ENCODE measurements around the gene TMEM209.

Gene TMEM209

DNA sequence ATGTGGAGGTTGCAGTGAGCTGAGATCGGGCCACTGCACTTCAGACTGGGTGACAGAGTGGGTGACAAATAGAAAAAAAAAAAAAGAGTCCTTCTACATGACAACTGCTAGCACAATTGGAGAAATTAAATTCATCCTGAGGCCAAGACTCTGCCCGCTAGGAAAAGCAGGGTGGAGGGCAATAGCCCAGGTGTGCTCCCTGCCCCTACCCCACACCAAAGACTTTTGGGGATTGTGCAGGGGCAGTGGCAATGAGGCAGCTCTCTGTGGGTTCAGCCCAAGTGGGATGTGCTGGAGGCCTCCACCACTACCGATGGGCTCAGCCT lies 61.3 kb downstream of the TMEM209 start:
- DNase-seq (ENCODE audit: low read depth): no peak

DNA sequence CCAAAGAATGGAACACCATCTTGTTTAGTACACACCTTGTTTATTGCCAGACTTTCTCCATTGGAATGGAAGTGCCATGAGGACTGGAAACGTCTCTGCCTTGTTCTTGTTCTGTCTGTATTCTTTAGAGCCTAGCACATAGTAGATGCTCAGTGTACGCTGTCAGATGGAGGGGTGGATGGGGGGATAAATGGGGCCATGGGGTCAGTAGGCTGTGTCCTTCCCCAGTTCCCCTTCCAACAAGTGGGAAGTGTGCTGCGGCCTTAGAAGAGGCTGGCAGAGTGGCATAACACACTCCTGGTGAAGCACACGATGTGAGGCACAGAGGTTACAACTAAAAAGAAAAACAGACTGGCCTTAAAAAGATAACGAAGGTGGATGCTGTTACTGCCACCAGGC lies 61.9 kb downstream of the TMEM209 start:
- DNase-seq (ENCODE audit: low read depth): no peak

DNA sequence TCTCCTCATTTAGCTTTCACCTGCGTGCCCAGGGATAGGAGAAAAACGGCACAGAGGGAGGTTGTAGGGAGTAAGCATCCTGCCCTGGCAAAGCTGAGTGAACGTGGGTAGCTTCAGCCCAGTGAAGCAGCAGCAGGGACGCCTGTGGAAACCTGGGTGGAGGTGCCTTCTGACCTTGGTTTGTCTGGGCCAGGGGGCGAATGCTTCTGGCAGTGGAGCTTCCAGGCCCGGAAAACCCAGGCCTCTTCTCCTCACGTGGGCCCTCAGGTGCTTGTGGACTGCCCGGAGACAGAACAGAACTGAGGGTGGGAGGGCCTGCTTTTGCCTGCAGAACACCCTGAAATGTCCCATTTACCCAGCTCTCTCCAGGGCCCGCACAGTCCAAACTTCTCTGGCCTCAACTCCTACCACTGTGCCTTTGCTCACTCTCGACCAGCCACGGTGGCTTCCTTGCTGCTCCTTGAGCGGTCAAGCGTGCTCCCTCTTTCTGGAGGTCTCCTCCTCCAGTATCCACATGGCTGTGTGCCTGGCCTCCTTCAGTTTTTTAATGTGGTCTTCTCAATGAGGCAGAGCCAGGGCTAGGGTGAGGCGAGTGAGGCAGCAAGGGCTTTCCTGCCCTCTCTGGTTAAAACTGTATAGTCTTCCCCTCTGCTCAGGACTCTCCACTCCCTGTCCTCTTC lies 62.4 kb downstream of the TMEM209 start:
- DNase-seq (ENCODE audit: low read depth): no peak

- no peak for DNase-seq (ENCODE audit: low read depth)
Observed at GRCh38 chr7:130141884-130142653, 63.1 kb downstream of the TMEM209 start.

DNA sequence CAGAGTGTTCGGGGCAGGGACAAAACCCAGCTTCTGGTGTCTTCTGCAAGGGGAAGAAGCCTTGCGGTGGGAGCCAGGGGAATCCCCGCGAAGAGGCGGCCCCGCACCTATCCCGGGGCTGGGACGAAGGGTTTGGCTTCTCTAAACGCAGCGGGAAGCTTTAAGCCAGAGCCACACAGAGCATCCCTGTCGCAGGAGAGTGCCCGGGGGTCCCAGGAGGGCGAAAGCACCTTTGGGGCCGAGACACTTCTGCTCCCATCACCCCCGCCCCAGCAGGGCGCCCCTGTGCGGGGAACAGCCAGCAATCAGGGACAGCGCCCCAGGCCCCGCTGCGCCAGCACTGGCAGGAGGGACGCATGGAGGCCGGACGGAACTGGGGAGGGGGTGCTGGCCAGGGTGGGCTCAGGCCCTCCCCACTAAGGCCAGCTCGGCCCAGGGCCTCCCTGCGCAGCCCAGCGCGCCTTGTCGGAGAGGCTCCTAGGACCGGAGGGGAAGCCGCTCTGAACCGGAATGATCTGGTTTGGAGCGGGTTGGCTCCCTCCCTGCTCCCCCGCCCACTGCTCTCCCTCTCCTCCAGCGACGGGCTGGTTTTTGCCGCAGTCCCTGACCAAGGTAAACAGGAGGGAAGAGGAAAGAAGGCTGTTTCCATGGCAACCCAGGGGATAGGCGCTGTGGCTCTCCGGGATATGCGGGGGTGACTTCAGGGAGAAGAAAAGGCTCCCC lies 63.9 kb downstream of the TMEM209 start:
- DNase-seq (ENCODE audit: low read depth): no peak

GRCh38 chr7:130140551-130141160 lies 64.5 kb downstream of the TMEM209 start:
- DNase-seq (ENCODE audit: low read depth): no peak

GRCh38 chr7:130139193-130139960 lies 65.8 kb downstream of the TMEM209 start:
- no peak for DNase-seq (ENCODE audit: low read depth)

GRCh38 chr7:130137207-130137606 lies 68.0 kb downstream of the TMEM209 start:
- no peak for DNase-seq (ENCODE audit: low read depth)

GRCh38 chr7:130136579-130137167 lies 68.5 kb downstream of the TMEM209 start:
- DNase-seq (ENCODE audit: low read depth): no peak

DNA sequence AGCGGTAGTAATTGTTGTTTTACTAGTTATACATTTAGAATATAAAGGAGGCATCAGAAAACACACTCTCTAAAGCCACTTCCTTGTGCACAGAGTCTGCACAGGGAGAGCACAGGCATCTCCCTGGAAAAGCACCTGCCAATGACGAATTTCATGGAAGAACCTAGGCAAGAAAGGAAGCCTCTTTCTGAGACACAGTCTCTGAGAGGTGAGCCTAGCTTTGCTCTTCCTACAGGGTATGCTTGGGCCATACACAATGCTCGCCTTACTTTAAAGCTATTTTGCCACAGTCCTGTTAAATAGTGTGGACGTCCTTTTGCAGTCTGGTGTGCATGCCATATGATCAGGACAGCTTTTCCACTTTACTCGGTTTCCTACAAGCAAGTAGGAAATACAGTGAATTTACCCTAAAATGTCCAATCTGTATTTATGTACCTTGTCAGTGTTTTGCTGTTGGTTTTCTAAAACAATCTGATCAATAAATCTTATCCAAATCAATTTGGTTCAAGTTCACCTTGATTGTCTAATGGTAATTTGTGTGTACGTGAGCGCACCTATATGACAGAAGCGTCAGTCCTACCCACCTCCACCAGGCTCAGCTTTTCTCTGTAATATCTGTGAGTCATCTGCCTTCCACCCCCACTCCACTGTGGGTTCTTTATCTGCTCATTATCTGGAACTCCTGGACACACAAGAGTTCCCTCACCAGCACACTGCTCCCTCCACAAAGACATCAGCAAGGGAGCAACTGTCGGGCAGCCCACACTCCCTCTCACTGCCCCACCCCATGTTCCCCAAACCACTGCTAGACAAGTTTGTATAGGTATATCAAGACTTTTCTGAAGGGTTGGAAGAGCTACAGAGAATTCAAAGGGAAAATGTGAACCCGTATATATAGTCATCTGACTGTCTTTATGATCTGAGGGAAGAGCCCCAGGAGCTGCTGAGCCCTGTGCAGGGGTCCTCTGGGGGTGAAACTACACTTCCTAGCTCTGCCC lies 69.7 kb downstream of the TMEM209 start:
- DNase-seq (ENCODE audit: low read depth): no peak

DNA sequence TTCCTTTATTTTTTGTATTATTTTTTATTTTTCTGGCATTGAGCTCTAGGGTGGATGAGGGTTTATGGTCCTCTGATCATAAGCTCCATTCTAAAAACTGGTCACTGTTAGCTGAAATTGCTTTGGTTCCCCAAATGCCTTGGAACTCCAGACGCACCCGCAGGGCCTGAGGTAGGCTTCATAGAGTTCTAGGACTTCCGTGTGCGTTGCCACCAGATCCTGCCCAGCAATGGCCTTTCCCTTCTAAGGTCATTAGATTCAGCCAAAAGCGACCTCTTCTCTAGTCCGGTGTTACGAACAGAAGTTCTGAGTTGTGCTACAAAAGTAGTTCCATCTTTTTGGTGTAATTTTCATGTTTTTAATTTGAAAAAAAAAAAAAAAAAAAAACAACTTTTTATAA lies 70.5 kb downstream of the TMEM209 start:
- DNase-seq (ENCODE audit: low read depth): no peak

- no peak for DNase-seq (ENCODE audit: low read depth)
Observed at GRCh38 chr7:130134106-130134636, 71.0 kb downstream of the TMEM209 start.

GRCh38 chr7:130133029-130133782 lies 72.0 kb downstream of the TMEM209 start:
- DNase-seq (ENCODE audit: low read depth): no peak

DNA sequence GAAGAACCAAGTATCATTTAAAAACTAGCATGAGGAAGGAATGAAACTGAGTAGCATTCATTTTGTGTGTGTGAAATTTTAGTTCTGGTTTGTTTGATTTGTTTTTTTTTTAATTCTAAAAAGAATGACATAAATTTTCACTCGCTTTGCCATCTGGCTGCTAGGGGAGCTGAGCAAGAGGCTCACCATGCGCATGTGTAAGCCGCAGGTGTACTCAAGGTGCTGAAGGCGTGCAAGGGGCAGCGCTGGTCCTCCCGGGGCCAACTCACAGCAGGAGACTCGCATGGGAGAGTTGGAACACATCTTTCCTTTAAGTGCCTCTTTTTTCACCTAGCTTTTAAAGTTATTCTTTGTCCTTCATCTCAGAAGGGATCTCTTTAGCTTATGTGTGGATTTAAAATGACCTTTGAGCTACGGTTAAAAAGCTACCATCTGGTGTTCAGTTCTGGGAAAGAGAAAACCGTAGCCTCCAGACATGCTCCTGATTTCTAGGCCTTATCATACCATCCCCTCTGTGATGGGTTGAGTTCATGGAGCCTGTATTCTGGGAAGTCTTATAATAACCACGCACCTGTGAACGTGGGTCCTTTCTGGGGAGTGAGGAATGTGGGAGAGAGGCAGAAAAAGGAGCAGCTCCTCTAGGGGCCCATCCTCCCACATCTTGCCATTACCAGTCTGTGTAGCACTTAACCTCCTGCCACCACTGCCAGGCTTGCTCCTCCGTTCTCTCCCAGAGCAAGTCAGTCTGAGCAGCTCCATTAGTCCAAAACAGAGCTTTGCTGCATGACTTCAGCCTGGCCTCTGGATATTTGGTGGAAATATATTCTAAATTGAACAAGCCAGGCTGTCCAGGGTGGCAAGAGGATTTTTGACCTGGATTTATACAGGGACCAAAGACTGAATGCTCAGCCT lies 73.0 kb downstream of the TMEM209 start:
- DNase-seq (ENCODE audit: low read depth): no peak

DNA sequence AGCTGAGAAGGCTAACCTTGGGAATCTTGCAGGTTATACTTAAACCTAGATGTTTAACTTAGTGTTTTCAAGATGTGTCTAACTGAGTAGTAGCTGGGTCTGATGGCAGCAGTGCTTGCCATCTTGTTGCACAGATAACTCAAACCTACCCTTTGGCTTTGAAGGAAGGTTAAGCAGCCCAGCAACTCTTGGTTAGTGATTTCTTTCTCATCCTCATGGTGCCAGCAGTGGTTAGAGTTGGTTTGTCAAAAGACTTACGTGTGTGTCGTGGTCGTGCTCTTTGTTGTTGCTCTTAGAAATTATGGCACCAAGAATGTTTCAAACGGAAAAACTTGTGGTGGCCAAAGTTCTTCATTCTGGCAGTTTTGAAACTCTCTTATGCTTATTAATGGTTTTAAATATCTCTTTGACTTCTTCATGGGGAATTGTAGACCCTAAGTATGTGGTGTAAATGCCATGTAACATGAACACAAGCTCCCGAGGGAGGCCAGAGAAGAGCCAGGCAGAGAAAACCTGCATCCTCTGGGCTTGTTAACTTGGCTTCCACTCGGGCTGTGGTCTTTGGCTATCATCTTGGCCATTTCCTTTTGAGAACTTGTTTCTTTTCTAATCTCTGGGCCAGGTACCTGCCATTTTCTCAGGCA lies 73.9 kb downstream of the TMEM209 start:
- no peak for DNase-seq (ENCODE audit: low read depth)

GRCh38 chr7:130129011-130129411 lies 76.2 kb downstream of the TMEM209 start:
- DNase-seq (ENCODE audit: low read depth): no peak

DNA sequence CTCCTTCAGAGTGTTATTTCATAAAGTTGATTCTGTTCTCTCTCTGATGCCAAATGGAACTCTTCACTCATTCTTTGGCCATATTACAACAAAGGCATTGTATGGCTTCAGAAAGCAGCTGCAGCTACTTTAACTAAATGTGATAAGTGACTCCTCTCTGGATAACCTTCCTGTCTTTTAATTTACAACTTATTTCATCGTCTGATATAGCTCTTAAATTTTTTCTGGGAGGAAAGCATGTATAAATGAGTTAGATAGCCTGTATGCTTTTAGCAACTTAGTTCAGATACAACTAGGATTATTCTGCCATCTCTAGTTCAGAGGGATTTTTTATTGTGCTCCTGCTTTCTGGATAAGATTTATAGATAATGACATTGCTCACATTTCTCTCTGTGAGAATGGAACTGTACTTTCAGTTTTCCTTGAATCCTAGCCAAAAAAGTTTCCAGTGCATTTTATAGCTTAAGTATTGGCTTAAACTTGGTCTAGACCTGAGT lies 77.3 kb downstream of the TMEM209 start:
- no peak for DNase-seq (ENCODE audit: low read depth)

GRCh38 chr7:130127404-130127803 lies 77.8 kb downstream of the TMEM209 start:
- no peak for DNase-seq (ENCODE audit: low read depth)
